ENCODE data around the gene MOV10L1.

DNA sequence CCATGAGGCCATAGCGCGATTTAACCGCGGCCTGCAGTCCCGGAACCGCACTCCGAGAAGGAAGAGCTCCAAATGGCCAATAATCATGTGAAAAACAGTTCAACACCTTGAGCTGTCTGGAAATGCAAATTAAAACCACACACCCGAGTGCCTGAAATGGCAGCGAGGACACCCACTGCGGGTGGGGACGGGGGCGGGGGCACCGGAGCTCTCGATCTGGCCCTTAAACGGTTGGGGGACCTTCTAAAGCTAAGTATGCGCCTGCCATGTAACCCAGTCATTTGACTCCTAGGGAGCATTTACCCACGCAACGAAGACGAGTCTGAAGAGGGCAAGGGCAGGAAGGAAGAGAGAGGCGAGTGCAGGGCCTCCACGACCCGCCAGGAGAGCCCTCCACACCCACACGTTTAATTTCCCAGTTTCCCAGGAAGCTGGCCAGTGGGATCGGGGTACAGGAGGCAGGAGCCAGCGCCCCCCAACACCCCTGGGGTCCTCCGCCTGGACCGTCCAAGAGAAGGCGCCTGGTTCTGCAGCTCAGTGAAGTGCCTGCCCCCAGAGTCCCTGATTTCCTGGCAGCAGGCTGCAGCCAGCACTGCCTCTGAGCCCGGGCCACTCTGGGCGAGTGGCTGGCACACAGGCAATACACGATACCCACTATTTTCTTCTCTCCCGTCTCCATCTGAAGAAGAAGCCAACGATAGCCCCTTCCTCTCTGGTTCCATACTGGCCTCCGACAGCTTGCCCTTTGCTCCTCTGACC lies 33.4 kb upstream of the MOV10L1 start:
- TF ChIP-seq, protein P1, sequence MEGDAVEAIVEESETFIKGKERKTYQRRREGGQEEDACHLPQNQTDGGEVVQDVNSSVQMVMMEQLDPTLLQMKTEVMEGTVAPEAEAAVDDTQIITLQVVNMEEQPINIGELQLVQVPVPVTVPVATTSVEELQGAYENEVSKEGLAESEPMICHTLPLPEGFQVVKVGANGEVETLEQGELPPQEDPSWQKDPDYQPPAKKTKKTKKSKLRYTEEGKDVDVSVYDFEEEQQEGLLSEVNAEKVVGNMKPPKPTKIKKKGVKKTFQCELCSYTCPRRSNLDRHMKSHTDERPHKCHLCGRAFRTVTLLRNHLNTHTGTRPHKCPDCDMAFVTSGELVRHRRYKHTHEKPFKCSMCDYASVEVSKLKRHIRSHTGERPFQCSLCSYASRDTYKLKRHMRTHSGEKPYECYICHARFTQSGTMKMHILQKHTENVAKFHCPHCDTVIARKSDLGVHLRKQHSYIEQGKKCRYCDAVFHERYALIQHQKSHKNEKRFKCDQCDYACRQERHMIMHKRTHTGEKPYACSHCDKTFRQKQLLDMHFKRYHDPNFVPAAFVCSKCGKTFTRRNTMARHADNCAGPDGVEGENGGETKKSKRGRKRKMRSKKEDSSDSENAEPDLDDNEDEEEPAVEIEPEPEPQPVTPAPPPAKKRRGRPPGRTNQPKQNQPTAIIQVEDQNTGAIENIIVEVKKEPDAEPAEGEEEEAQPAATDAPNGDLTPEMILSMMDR (IDR thresholded peaks at IDR 0.05), result no peak
- TF ChIP-seq POLR2A (IDR thresholded peaks at IDR 0.05) (no peak), POLR2AphosphoS5 (IDR thresholded peaks at IDR 0.05) (no peak), EP300 (IDR thresholded peaks at IDR 0.05) (no peak)

Data from suprapubic skin (tissue), 4 donors.